ENCODE measurements around the gene EVL.

Gene EVL

GRCh38 chr14:100086361-100086760 is 21.1 kb downstream of the EVL start:
- DNase-seq = no peak

GRCh38 chr14:100088226-100088625 is 23.0 kb downstream of the EVL start:
- no peak for DNase-seq

- no peak for DNase-seq
Observed at GRCh38 chr14:100091386-100091785, 26.2 kb downstream of the EVL start.

- DNase-seq = no peak
Observed at GRCh38 chr14:100092832-100093231, 27.6 kb downstream of the EVL start.

GRCh38 chr14:100093319-100093718 is 28.1 kb downstream of the EVL start:
- no peak for DNase-seq

- no peak for DNase-seq
Observed at GRCh38 chr14:100096656-100097055, 31.4 kb downstream of the EVL start.

- DNase-seq = no peak
Observed at GRCh38 chr14:100098171-100098570, 32.9 kb downstream of the EVL start.

- DNase-seq = no peak
Observed at GRCh38 chr14:100100032-100100703, 34.9 kb downstream of the EVL start.

- DNase-seq = no peak
Observed at GRCh38 chr14:100102156-100102785, 37.0 kb downstream of the EVL start.

- no peak for DNase-seq
Observed at GRCh38 chr14:100103250-100104005, 38.2 kb downstream of the EVL start.

GRCh38 chr14:100104006-100104352 is 38.8 kb downstream of the EVL start:
- DNase-seq = no peak

- no peak for DNase-seq
Observed at GRCh38 chr14:100104523-100105300, 39.5 kb downstream of the EVL start.

GRCh38 chr14:100105357-100106169 is 40.3 kb downstream of the EVL start:
- DNase-seq = no peak

- no peak for DNase-seq
Observed at GRCh38 chr14:100106250-100107112, 41.3 kb downstream of the EVL start.

GRCh38 chr14:100107236-100107635 is 42.0 kb downstream of the EVL start:
- no peak for DNase-seq

GRCh38 chr14:100108042-100108825 is 43.0 kb downstream of the EVL start:
- peak; percentile 26 for DNase-seq

- DNase-seq = no peak
Observed at GRCh38 chr14:100108840-100109593, 43.8 kb downstream of the EVL start.

GRCh38 chr14:100109594-100109955 is 44.4 kb downstream of the EVL start:
- no peak for DNase-seq

- no peak for DNase-seq
Observed at GRCh38 chr14:100110816-100111215, 45.6 kb downstream of the EVL start.
